ENCODE results near the gene DDX20.
"Not testable (repeated sequence)": the region's sequence is repeated elsewhere in the genome, so short reads cannot be mapped to it uniquely, and the experiment has no call there.

Gene DDX20

DNA sequence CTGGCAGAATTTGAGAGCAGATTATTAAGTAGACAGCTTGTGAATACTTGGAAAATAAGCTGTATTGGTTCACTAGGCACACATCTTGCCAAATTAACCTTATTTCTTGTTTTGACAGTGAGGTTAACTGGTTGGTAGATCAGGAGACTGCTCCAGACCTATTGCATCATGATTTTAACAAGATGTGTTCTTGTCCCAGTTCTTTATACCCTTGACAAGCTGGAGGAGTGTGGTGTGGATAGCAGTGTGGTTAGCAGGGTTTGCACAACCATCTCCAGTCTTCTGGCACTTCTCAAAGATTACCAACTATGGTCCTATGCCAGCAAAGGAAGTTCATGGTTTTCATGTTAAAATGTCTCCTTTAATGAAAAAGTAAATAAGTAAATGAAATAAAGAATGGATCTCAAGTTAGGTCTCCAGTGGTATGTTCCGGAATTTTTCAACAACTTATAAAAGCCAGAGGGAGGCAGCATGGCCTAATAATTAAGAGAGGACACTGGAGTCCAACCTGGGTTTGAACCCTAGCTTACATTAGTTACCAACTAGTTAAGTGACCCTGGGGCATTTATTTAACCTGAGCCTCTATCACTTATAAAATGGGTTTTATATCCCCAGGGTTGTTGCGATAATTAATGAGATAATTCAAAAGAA lies 34.1 kb downstream of the DDX20 start:
- no peak for DNase-seq (ENCODE audit: low read depth in 2 of 2)

DNA sequence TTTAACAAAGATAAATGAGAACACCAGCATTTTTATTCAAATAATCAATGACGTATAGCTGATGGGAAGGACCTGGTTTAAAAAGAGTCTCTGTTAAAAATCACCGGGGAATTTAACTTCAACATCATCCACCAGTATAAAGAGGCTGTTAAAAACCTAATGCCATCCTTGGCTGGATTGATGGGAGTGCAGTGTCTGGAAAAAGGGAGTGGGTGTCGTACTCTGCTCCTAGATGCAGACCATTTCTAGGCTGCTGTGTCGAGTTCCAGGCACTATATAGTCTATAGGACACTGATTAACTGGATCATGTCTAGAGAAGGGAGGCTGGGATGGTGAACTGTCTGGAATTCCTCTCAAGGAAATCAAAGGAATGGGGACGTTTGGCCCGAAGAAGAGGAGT lies 36.1 kb downstream of the DDX20 start:
- DNase-seq (ENCODE audit: low read depth in 2 of 2): no peak

DNA sequence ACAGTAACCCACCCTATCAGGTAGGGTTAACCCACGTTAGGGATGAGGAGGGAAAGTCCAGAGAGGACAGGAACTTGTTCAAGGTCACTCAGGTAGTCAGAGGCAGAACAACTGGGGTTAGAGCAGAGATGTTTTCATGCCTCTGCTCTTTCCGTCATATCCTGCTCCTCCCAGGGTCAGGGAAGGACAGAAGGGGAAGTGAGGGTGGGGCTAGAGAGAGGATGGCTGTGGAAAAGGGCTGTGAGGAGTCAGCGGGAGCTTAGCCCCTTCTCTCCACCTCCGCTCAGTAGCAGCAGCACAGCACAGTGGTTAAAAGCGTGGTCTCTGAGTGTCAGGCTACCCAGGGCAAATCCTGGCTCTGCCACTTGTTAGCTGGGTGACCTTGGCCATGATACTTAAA lies 36.5 kb downstream of the DDX20 start:
- DNase-seq (ENCODE audit: low read depth in 2 of 2): no peak

- DNase-seq (ENCODE audit: low read depth in 2 of 2): no peak
Observed at GRCh38 chr1:111793923-111794322, 38.2 kb downstream of the DDX20 start.

- no peak for DNase-seq (ENCODE audit: low read depth in 2 of 2)
Observed at GRCh38 chr1:111795401-111795800, 39.7 kb downstream of the DDX20 start.

- DNase-seq (ENCODE audit: low read depth in 2 of 2): no peak
Observed at GRCh38 chr1:111798580-111798979, 42.9 kb downstream of the DDX20 start.

DNA sequence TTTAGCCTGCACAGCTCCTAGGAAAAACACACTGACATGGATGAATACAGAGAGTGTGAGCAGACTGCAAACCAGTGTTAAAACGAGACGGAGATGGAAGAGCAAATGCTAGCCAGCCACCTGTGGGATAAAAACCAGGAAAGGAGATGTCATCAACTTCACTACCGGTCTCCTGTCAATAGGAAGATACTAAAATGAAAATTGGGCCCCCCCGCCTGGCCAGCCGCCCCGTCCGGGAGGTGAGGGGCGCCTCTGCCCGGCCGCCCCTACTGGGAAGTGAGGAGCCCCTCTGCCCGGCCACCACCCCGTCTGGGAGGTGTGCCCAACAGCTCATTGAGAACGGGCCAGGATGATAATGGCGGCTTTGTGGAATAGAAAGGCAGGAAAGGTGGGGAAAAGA lies 44.0 kb downstream of the DDX20 start:
- DNase-seq (ENCODE audit: low read depth in 2 of 2): not testable (repeated sequence)

GRCh38 chr1:111801071-111801850 lies 45.6 kb downstream of the DDX20 start:
- DNase-seq (ENCODE audit: low read depth in 2 of 2): no peak

DNA sequence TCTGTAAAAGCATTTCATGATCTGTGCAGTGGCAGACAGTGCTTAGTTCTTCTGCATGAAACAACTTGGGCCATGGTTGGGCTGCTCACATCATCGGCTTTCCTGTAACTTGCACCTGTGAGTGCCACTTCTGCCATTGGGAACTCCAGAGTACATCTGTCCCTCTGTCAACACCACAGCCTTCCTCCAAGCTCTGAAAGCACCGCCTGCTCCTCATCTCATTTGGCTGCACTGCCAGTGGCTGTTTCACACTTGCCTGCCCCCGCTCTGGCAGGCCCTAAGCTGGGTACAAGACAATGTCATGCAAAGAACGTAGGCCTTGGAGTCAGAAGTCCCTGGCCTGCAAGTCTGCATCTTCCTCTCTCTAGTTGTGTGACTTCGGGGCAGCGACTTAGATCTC lies 46.4 kb downstream of the DDX20 start:
- DNase-seq (ENCODE audit: low read depth in 2 of 2): no peak

GRCh38 chr1:111802984-111803383 lies 47.3 kb downstream of the DDX20 start:
- DNase-seq (ENCODE audit: low read depth in 2 of 2): no peak

- no peak for DNase-seq (ENCODE audit: low read depth in 2 of 2)
Observed at GRCh38 chr1:111803951-111804350, 48.2 kb downstream of the DDX20 start.

DNA sequence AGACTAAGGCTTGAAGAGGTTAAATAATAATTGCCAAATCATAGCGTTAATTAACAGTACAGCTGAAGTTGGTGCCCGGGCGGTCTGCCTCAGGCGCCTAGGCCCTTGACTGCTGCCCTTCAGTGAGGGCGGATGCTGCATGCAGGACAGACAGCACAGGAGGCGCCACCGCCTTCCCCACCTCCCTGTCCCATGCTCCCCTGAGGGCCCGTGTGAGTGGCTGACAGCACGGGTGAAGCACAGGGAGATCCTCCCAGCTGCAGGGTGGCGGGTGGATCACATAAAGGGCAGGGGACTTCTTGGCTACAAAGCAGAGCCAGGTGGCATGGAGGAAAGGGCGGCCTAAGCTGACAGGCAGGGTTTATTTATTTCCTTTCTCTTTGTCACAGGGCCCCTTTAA lies 49.1 kb downstream of the DDX20 start:
- DNase-seq (ENCODE audit: low read depth in 2 of 2): no peak

DNA sequence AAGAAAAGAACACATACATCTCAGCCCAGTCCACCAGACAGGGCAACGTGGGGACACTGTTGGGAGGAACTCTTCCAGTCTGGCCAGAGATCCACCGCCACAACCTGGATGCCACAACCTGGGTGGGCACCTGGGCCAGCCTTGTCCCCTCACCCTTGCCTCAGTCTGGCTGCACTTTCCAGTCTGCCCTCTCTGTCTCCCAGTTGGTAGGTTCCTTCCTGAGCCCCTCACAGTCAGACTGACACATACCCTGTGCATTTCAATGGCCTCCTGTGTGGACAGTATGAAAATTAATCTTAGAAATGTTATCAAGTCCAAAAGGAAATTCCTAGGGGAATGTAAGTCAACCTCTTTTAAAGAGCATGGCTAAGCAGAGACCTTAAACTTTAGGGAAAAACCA lies 49.5 kb downstream of the DDX20 start:
- DNase-seq (ENCODE audit: low read depth in 2 of 2): no peak

DNA sequence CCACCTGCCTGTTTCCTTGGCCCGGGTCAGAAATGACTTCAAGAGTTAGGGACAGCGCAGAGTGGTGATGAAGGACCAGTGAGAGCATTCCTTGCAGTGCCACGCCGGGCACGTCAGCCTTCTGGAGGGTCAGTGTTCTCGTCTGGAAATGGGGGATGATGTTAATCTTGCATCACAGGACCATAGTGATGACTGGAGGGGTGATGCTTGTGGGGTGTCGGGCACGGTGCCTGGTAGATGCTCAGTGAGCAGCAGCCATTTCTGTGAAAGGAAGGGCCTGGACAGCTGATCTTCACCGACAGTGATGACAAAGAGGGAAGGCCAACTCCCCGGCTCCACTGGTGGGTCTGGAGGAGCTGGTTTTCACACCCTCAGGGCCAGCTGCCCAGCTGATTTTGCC lies 56.2 kb downstream of the DDX20 start:
- no peak for DNase-seq (ENCODE audit: low read depth in 2 of 2)

DNA sequence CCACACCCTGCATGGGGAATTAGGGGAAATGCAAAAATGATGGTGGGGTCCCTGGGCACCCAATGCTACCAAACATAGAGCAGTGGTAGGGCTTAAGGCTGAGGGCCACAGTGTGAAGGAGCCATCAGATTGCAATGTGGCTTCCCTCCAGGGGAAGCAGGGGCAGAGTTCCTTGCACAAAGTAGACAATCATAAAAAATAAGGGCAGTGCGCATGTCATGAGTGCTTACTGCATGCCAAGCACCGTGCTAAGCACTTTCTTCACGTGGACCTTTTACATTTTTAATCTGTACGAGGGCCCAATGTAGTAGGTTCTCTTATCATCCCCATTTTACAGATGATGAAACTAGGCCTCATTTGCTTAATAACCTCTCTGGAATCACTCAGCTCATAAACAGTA lies 56.6 kb downstream of the DDX20 start:
- DNase-seq (ENCODE audit: low read depth in 2 of 2): no peak

DNA sequence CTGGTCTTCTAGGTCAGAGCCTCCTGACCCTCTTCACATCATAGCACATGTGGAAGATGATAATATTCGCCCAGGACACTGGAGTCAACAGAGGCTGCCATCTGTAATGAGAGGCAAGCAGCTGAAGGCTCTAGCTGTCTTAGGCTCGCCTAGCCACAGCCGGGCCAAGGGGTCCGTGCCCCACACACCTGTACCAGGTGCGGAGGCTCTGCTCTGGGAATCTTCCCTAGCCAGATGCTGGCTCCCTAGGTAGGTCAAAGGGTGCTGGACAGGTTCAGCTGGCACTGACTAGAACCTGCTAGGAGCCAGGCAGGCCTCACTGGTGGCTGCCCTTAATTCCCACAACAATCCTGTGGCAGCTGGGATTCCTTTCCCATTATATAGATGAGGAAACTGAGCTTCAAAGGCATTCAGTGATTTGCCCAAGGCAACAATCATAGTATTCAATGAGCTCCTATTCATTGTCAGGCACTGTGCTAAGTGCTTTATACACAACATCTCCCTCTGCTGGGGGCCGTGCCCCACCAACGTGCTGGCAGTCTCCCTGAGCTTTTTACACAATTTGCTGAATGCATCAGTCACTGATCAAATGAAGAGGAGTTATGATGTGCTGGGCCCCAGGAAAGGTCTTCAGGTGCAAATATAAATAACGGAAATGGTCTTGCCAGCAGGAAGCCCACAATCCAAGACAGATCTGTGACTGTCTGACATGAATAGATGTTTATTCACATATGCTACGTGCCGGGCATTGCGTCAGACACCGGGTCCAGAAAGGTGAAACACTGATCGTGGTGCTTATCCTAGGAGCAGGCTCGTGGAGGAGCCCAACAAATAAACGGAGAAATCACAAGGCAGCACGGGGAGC lies 58.0 kb downstream of the DDX20 start:
- no peak for DNase-seq (ENCODE audit: low read depth in 2 of 2)

DNA sequence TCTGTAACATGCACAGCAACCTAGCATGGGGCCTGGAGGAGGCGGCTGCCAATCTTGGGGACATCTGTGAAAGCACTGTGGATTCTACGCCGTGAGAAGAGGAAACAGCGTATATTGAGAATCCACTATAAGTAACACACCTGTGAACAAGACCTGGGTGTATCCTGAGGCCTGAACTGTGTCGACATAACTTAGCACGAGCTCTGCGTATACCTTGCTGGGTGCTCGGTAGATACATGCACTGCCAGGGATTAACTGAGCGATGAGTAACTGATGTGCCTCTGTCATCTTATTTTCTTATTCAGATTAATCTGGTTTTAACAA lies 58.6 kb downstream of the DDX20 start:
- DNase-seq (ENCODE audit: low read depth in 2 of 2): no peak

DNA sequence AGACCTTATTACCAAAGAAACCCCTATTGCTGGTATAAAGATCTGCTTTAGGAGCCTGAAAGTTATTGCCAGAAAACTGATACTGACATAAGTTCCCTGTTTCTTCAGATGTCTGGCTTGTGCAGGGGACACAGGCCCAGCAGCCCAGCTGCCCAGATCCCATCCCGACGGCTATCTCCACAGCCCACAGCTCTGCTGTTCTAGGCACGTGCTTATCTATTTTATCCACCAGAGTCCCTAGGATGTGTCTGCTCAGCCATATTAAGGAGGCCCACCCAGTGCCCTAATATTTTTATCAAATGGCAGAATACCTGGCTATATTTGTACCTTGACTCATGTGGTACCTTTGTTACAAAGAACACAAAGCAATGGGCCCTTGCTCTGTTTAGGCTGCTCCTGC lies 58.9 kb downstream of the DDX20 start:
- no peak for DNase-seq (ENCODE audit: low read depth in 2 of 2)
